SU-DHL-6 (cell line): ENCODE data around the gene S100A16.

ENCODE experiments used
- H2AFZ ChIP-seq: fragments of 200-600 bp; sonication (generic); 2 replicates; pipeline ENCODE4 v1.6.1; 2014; ENCODE audit warnings: low read depth, mild to moderate bottlenecking, moderate library complexity, mixed read lengths, antibody characterized with exemption, low read length; ENCODE audit not compliant: severe bottlenecking
- H3F3A ChIP-seq: fragments of 200-600 bp; shearing (Covaris generic); 2 replicates; pipeline ENCODE4 v1.6.0; 2016; ENCODE audit warnings: antibody characterized with exemption, mild to moderate bottlenecking; ENCODE audit not compliant: insufficient read depth
- H3K27ac ChIP-seq: fragments of 200-600 bp; sonication (generic); 2 replicates; pipeline ENCODE4 v1.5.1; 2016; ENCODE audit warnings: low read depth, mild to moderate bottlenecking, low read length, moderate library complexity, mixed read lengths
- H3K27me3 ChIP-seq: fragments of 200-600 bp; sonication (generic), shearing (Covaris generic); 2 replicates; pipeline ENCODE4 v1.6.0; 2014; ENCODE audit warnings: mild to moderate bottlenecking, low read length
- H3K36me3 ChIP-seq: fragments of 200-600 bp; sonication (generic); 2 replicates; pipeline ENCODE4 v1.6.1; 2014; ENCODE audit warnings: mild to moderate bottlenecking, low read length, mixed read lengths
- H3K4me2 ChIP-seq: fragments of 300-600, 200-600 bp; shearing (Covaris generic), sonication (generic); 2 replicates; pipeline ENCODE4 v1.6.0; 2014; ENCODE audit warnings: low read length, low read depth, mild to moderate bottlenecking; ENCODE audit not compliant: poor library complexity, severe bottlenecking
- H3K4me3 ChIP-seq: fragments of 200-600 bp; sonication (generic); 2 replicates; pipeline ENCODE4 v1.5.1; 2014; ENCODE audit warnings: antibody characterized with exemption, low read length, mild to moderate bottlenecking, mixed read lengths; ENCODE audit not compliant: insufficient read depth, poor library complexity, severe bottlenecking
- H3K79me2 ChIP-seq: fragments of 200-600 bp; sonication (generic); 2 replicates; pipeline ENCODE4 v1.6.1; 2014; ENCODE audit warnings: mild to moderate bottlenecking, low read length, moderate library complexity; ENCODE audit not compliant: insufficient read depth
- H3K9ac ChIP-seq: fragments of 200-600 bp; sonication (generic); 2 replicates; pipeline ENCODE4 v1.7.0; 2014; ENCODE audit warnings: mild to moderate bottlenecking, low read length
- H3K9me2 ChIP-seq: fragments of 200-600 bp; sonication (generic); replicated peaks from 2 replicates; pipeline ENCODE4 v1.6.1; 2014; ENCODE audit warnings: low read length; ENCODE audit not compliant: insufficient read depth
- H3K9me3 ChIP-seq: fragments of 200-600 bp; sonication (generic); 2 replicates; pipeline ENCODE4 v1.6.1; 2014; ENCODE audit warnings: low read length, mixed read lengths; ENCODE audit not compliant: insufficient read depth
- H4K20me1 ChIP-seq: fragments of 200-600 bp; sonication (generic); 2 replicates; pipeline ENCODE4 v1.6.1; 2014; ENCODE audit warnings: low read depth, mild to moderate bottlenecking, antibody characterized with exemption, low read length, moderate library complexity, mixed read lengths
- CTCF ChIP-seq: fragments of 200-600 bp; sonication (generic); IDR thresholded peaks from one replicate; pipeline ENCODE4 v1.5.1; 2017; ENCODE audit warnings: antibody characterized with exemption, mild to moderate bottlenecking, low read length, moderate library complexity; ENCODE audit not compliant: insufficient read depth, poor library complexity, severe bottlenecking
- EZH2phosphoT487 ChIP-seq: fragments of 200-600 bp; sonication (generic), shearing (Covaris generic); conservative IDR thresholded peaks from 2 replicates; pipeline ENCODE4 v1.6.1; 2018; ENCODE audit warnings: mild to moderate bottlenecking, antibody characterized with exemption, low read length, moderate library complexity, mixed read lengths

The S100A16 gene

GRCh38 chr1:153566414-153567371 is 46.2 kb downstream of the S100A16 start:
- Histone ChIP-seq H3K9me2 (no peaks in the 10 kb centered on the region), H3K36me3 (no peaks in the 10 kb centered on the region), H3K27me3 (no peaks in the 10 kb centered on the region), H2AFZ (no peak overlapping the region), H3F3A (no peaks in the 10 kb centered on the region), H3K4me2 (no peak overlapping the region), H3K27ac (no peak overlapping the region), H3K9me3 (no peaks in the 10 kb centered on the region), H3K9ac (no peak overlapping the region), H3K79me2 (no peaks in the 10 kb centered on the region), H3K4me3 (no peak overlapping the region), H4K20me1 (no peaks in the 10 kb centered on the region)
- TF ChIP-seq CTCF (no peak), EZH2phosphoT487 (no peak)

- no peak within 1 kb of the TSS for H2AFZ ChIP-seq
- H3K4me2 ChIP-seq, result no peak within 1 kb of the TSS
- no peaks in the 10 kb centered on the region for H3K9me3 ChIP-seq
- H3K9me2 ChIP-seq, result no peaks in the 10 kb centered on the region
- no peak within 1 kb of the TSS for H3K27ac ChIP-seq
- no peak for TF ChIP-seq CTCF
- no peak for TF ChIP-seq EZH2phosphoT487
- H3F3A ChIP-seq, result no peaks in the 10 kb centered on the region
- H3K9ac ChIP-seq, result no peak within 1 kb of the TSS
- no peaks in the 10 kb centered on the region for H4K20me1 ChIP-seq
- no peaks in the 10 kb centered on the region for H3K36me3 ChIP-seq
- no peaks in the 10 kb centered on the region for H3K79me2 ChIP-seq
- no peak within 1 kb of the TSS for H3K4me3 ChIP-seq
- H3K27me3 ChIP-seq, result no peaks in the 10 kb centered on the region
Observed at GRCh38 chr1:153565529-153566374, 47.2 kb downstream of the S100A16 start, which contains the start of gene S100A2. TSS of gene S100A2 (minus strand) at chr1:153565844. CDS start at chr1:153563877, 1,967 bp downstream.

- no peak overlapping the region for H3K27ac ChIP-seq
- H3K4me2 ChIP-seq, result no peak overlapping the region
- H3F3A ChIP-seq, result no peaks in the 10 kb centered on the region
- H3K9me2 ChIP-seq, result no peaks in the 10 kb centered on the region
- H4K20me1 ChIP-seq, result no peaks in the 10 kb centered on the region
- H3K9me3 ChIP-seq, result no peaks in the 10 kb centered on the region
- no peak overlapping the region for H2AFZ ChIP-seq
- H3K27me3 ChIP-seq, result no peaks in the 10 kb centered on the region
- H3K79me2 ChIP-seq, result no peaks in the 10 kb centered on the region
- H3K4me3 ChIP-seq, result no peak overlapping the region
- H3K9ac ChIP-seq, result no peak overlapping the region
- no peak for TF ChIP-seq EZH2phosphoT487
- TF ChIP-seq CTCF, result no peak
- H3K36me3 ChIP-seq, result no peaks in the 10 kb centered on the region
Observed at GRCh38 chr1:153563991-153564390, 48.9 kb downstream of the S100A16 start.
